ENCODE measurements around the gene SNAP25.

DNA sequence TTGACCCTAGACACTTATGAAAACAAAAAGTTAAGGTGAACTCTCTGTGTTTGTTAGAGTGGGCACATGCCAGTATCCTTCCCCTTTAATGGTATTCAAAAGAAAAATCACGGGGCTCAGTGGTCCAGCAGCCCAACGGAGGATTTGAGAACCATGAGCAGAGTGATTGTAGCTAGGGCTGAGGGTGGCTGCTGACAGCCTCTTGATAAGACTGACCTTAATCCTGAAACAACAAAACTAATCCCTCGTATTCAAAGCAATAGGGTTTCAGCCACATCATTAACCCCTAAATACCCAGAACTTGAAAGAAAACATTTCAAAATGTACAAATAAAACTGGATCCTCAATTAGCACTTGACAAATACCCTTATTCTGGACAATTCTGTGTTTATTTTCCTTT is 95.1 kb downstream of the SNAP25 start:
- TF ChIP-seq, protein P1, sequence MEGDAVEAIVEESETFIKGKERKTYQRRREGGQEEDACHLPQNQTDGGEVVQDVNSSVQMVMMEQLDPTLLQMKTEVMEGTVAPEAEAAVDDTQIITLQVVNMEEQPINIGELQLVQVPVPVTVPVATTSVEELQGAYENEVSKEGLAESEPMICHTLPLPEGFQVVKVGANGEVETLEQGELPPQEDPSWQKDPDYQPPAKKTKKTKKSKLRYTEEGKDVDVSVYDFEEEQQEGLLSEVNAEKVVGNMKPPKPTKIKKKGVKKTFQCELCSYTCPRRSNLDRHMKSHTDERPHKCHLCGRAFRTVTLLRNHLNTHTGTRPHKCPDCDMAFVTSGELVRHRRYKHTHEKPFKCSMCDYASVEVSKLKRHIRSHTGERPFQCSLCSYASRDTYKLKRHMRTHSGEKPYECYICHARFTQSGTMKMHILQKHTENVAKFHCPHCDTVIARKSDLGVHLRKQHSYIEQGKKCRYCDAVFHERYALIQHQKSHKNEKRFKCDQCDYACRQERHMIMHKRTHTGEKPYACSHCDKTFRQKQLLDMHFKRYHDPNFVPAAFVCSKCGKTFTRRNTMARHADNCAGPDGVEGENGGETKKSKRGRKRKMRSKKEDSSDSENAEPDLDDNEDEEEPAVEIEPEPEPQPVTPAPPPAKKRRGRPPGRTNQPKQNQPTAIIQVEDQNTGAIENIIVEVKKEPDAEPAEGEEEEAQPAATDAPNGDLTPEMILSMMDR (IDR thresholded peaks at IDR 0.05) = no peak
- TF ChIP-seq POLR2A (IDR thresholded peaks at IDR 0.05) = no peak
